Smooth muscle cell of the brain vasculature (primary cell): ENCODE measurements around the gene RGMB.

ENCODE experiments used
- DNase-seq: peaks from one replicate; pipeline ENCODE4 v3.0.0-alpha.2; 2012; ENCODE audit warnings: low read depth, low spot score

RGMB gene

DNA sequence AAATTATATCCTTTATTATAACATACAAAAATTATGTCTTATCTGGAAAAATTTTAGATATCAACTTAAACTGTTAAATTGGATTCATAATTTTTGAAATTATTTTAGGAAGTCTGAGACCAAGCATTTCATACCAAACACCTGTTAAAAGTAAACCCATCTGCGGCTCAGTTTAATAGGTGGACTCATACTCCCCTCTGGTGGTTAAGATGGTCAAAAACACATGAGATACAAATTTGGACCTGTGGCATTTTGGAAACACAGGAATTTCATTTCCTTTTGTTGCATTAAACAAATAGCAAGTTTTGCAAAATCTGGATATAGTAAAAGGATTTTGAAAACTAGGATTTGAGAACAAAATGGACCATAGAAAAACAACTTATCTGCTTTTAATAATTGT lies 53.7 kb downstream of the RGMB start:
- DNase-seq, result peak; percentile 23

DNA sequence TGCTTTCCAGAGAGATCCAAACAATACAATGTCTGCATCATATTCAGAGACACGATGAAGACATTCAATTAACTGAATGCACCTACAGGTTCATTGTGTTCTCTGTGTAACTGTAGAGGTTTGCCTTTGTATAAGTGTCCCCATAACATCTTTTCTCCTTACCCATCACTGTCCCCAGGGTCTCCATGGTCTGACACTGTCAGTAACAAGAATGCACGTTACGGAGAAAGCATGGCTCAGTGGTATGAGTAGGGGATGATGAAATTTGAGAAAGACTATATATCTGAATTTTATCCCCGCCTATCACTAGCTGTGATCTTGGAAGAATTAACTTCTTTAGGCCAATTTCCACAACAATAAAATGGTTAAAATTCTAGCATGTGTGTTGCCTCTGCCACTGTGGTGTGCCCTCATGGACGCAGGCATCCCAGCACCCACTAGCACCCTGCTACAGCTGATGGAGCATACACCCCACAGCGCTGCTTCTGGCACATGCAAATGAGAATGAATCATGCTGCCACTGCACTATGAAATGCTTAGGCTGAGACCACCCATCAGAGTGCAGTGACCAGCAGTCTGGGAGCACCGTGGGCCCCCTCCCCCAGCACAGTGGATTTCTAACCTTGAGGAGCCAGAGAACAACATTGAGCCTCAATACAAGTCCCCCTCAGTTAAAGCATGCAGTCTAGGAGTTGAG lies 54.3 kb downstream of the RGMB start:
- DNase-seq, result no peak

DNA sequence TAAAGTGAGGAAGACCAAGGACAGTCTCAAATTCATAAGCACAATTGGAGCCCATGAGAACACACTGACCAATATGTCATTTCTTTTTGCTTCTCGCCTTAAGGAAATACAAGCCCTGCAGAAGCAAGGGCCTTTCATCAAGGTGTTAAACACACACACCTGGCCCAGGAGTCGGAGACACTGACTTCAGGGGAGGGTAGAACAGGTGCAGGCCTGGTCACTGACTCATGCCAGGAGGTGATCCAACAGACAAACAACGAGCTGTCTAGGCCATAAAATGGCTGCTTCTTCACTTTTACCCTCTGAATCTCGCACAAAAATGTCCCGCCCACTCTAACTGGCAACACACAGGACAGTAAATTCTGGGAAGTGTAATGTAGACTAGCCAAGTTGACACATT lies 62.7 kb downstream of the RGMB start:
- no peak for DNase-seq

DNA sequence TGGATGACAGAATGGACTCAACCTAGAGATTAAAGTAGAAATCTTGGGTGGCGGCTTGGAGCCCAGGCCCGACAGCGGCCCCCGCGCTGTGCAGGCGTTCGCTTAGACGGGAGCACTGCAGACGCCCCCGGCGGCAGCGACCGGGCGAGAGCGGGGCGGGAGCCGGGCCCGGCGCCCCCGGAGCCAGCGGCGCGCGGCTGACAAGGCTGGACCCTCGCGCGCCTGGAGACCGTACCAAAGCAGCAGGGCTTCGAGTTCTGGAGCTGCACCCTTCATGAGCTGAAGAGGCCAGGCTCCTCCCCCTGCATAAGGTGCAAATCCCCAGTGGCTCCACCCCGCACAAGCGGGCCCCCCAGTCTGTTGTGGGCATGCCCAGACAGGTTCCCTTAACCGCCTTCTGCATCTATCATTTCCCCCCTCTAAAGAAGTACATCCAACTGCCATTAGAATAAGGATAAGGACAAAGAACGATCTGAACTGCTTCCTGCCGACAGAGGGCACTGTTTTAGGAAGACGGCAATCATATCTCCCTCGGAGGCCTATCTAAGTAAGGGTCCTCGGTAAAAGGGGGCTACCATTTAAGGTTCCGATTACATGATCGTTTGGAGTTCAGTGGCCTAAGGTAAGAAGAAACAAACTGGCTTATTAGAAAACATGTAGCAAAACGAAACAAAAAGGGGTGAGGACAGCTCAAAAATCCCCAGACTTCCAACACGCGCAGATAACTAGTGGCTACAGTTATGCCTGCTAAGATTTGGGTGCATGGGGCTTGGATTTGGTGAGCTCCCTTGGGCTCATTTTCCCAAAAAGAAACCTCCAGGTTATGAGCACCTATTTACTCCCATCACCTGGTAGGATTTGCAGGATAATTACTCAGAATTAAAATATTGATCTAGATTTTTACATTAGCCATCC lies 66.3 kb downstream of the RGMB start:
- no peak for DNase-seq

DNA sequence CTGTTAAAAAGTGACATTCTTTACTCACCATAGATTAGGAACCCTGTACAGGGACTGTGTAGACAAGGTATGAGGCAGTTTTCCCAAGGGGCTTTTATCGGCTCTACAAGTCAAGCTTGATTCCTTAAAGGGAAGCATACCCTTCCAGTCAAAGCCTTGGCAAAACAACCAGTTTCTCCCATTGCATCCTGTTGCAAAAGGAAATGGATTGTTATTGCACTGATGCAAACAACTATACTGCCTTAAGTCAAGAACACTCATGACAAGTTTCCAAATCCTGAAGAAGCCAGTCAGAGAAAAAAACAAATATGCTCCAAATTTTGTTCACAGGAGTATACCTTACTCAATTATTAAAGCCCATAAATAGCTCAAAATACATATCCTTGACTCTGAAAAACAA lies 67.5 kb downstream of the RGMB start:
- no peak for DNase-seq

DNA sequence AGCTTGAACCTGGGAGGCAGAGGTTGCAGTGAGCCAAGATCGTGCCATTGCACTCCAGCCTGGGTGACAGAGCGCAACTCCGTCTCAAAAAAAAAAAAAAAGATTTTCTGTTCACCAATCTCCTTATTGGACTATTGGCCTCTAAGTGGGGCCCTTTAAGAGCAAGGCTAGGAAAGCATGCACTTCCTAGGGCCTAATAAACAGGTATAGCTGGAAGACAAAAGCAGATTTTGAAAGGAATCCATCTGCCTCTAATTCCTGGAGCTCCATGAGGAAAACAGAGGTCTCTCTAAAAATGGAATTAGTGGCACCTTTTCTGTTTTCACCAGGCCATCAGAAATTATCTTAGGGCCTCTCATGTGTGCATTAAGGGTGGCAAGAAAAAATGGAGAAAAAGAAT lies 70.0 kb downstream of the RGMB start:
- no peak for DNase-seq

DNA sequence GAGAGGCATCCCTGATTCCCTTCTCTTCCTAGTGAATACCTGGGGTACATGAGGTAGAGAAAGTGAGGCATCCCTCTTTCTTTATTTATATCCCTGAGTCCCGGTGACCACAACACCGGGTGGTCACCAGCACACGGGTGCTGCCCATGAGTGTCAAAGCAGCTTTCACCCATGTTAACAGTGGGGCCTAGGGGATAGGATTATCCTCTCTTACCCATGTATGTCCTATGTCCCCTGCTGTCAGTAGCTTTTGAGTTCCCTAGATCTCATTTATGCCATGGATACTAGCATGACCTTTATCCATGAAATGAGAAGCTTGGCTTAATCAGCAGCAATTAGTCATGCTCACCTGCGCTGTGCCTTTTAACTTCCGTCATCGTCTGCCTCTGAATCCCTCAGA lies 71.4 kb downstream of the RGMB start:
- DNase-seq, result no peak

DNA sequence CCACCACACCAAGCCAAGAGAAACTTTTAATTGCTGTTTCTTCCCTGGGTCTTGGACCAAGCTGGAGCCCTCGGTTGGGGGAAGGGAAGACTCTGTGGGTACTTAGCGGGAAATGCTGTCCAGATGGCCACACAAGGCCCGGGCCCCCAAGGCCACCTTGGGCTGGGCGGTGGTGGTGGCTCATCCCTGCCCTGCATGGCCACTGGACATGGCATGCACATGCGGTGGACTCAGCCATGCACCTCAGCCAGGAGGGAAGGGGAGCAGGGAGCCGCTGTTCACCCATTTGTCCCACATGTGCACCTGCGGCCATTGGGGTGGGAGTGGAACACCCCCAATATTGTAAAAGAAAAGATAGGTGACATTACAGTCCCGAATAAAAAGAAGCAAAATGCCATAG lies 72.4 kb downstream of the RGMB start:
- DNase-seq, result no peak
